IMR-90 (cell line): ENCODE data around the gene SNAPC1. TPM values are rescaled to one million over a fixed set of nuclear protein-coding genes. Genes with fewer than 3 reads are reported as not detected.

ENCODE experiments used
- ATAC-seq: fragments of 200-7000 bp; cut with Tn5 transposase; 2 replicates; pipeline ENCODE4 v1.9.1; 2020; ENCODE audit warnings: low read depth, mild to moderate bottlenecking, moderate library complexity
- BruUV-seq: library from RNA; stranded (reverse); fragments of 400-500 nt; replicated peaks from 2 replicates; lab custom pipeline; 2021; lab: Mats Ljungman, UMichigan
- CTCF ChIA-PET: fragments of 300-600 bp; formaldehyde crosslinking; extraction: SDS; loops from one replicate; lab custom pipeline; 2021; ENCODE audit warnings: antibody characterized with exemption; lab: Yijun Ruan, JAX
- POLR2A ChIA-PET: fragments of 300-600 bp; sonication (Branson Sonifier 250); formaldehyde crosslinking; loops from one replicate; lab custom pipeline; 2022; ENCODE audit warnings: antibody characterized with exemption; ENCODE audit not compliant: unreplicated experiment; lab: Charles Lee
- DNase-seq: peaks from one replicate; pipeline ENCODE4 v3.0.0; 2013
- H2AFZ ChIP-seq: replicated peaks from 2 replicates; pipeline ENCODE3; 2013; ENCODE audit warnings: low read length, mild to moderate bottlenecking; ENCODE audit not compliant: poor library complexity
- H2AK5ac ChIP-seq: 2 replicates; pipeline ENCODE4 v1.6.1; 2013; ENCODE audit warnings: low read depth, low read length, inconsistent platforms
- H2AK9ac ChIP-seq: replicated peaks from 2 replicates; pipeline ENCODE3; 2013; ENCODE audit warnings: mild to moderate bottlenecking, low read depth, low read length, moderate library complexity; ENCODE audit not compliant: poor library complexity
- H2BK120ac ChIP-seq: 2 replicates; pipeline ENCODE4 v1.6.1; 2013; ENCODE audit warnings: low read depth, low read length, inconsistent platforms
- H2BK15ac ChIP-seq: 3 replicates; pipeline ENCODE4 v1.6.1; 2013; ENCODE audit warnings: low read depth, low read length, inconsistent platforms
- H2BK20ac ChIP-seq: 2 replicates; pipeline ENCODE4 v1.6.1; 2013; ENCODE audit warnings: low read depth, mild to moderate bottlenecking, inconsistent platforms, low read length, moderate library complexity
- H2BK5ac ChIP-seq: 2 replicates; pipeline ENCODE4 v1.6.1; 2013; ENCODE audit warnings: mild to moderate bottlenecking, low read depth, low read length, inconsistent platforms; ENCODE audit not compliant: poor library complexity, severe bottlenecking
- H3K14ac ChIP-seq: replicated peaks from 2 replicates; pipeline ENCODE4 v1.6.1; 2013; ENCODE audit warnings: low read depth, low read length, inconsistent platforms
- H3K18ac ChIP-seq: 2 replicates; pipeline ENCODE4 v1.6.1; 2013; ENCODE audit warnings: low read depth, low read length, control low read depth
- H3K23ac ChIP-seq: 2 replicates; pipeline ENCODE4 v1.6.1; 2013; ENCODE audit warnings: low read depth, low read length, inconsistent platforms
- H3K27ac ChIP-seq: 2 replicates; pipeline ENCODE4 v1.5.1; 2013; ENCODE audit warnings: mild to moderate bottlenecking, control low read depth, low read length; ENCODE audit not compliant: insufficient read depth
- H3K27me3 ChIP-seq: 2 replicates; pipeline ENCODE4 v1.6.1; 2013; ENCODE audit warnings: low read length; ENCODE audit not compliant: control insufficient read depth, insufficient read depth
- H3K36me3 ChIP-seq: 2 replicates; pipeline ENCODE4 v1.6.1; 2013; ENCODE audit warnings: low read length, mixed read lengths; ENCODE audit not compliant: control insufficient read depth, insufficient read depth
- H3K4ac ChIP-seq: 2 replicates; pipeline ENCODE4 v1.6.1; 2013; ENCODE audit warnings: low read depth, low read length, inconsistent platforms
- H3K4me1 ChIP-seq: 2 replicates; pipeline ENCODE4 v1.6.1; 2013; ENCODE audit warnings: low read length, mixed read lengths; ENCODE audit not compliant: control insufficient read depth, insufficient read depth
- H3K4me2 ChIP-seq: 2 replicates; pipeline ENCODE4 v1.6.1; 2013; ENCODE audit warnings: low read depth, mild to moderate bottlenecking, control low read depth, low read length, moderate library complexity
- H3K4me3 ChIP-seq: 2 replicates; pipeline ENCODE4 v1.5.1; 2013; ENCODE audit warnings: low read depth, mild to moderate bottlenecking, control low read depth, low read length, moderate library complexity; ENCODE audit not compliant: insufficient read depth
- H3K56ac ChIP-seq: 2 replicates; pipeline ENCODE4 v1.6.1; 2013; ENCODE audit warnings: low read length, inconsistent platforms; ENCODE audit not compliant: insufficient read depth; ENCODE audit errors: extremely low read depth
- H3K79me1 ChIP-seq, 2 experiments: 2 replicates each; pipeline ENCODE4 v1.6.1; 2013; ENCODE audit warnings: low read length in 2 of 2, inconsistent platforms in 1 of 2, low read depth in 1 of 2
- H3K9ac ChIP-seq: 2 replicates; pipeline ENCODE4 v1.6.1; 2013; ENCODE audit warnings: low read depth, low read length, control low read depth
- H3K9me1 ChIP-seq: 2 replicates; pipeline ENCODE4 v1.6.1; 2013; ENCODE audit warnings: low read length, inconsistent platforms; ENCODE audit not compliant: insufficient read depth
- H3K9me3 ChIP-seq: 2 replicates; pipeline ENCODE4 v1.6.1; 2013; ENCODE audit warnings: low read length; ENCODE audit not compliant: control insufficient read depth, insufficient read depth
- H4K20me1 ChIP-seq: 2 replicates; pipeline ENCODE4 v1.6.1; 2013; ENCODE audit warnings: low read length, inconsistent platforms; ENCODE audit not compliant: insufficient read depth
- H4K5ac ChIP-seq: 2 replicates; pipeline ENCODE4 v1.6.1; 2013; ENCODE audit warnings: mild to moderate bottlenecking, low read depth, low read length, control low read depth
- H4K8ac ChIP-seq, 2 experiments: 2 replicates each; pipeline ENCODE4 v1.6.1; 2013; ENCODE audit warnings: low read depth in 2 of 2, low read length in 2 of 2, control low read depth in 1 of 2, inconsistent platforms in 1 of 2
- H4K91ac ChIP-seq: 2 replicates; pipeline ENCODE4 v1.6.1; 2013; ENCODE audit warnings: low read depth, low read length, inconsistent platforms; ENCODE audit not compliant: insufficient read depth
- BHLHE40 ChIP-seq: fragments of 150-350 bp; IDR thresholded peaks from 2 replicates; pipeline ENCODE4 v1.6.1; 2016; ENCODE audit warnings: mild to moderate bottlenecking, low read depth, low read length
- CEBPB ChIP-seq: IDR thresholded peaks from 2 replicates; pipeline ENCODE4 v1.6.1; 2012; ENCODE audit warnings: low read depth, low read length, improper control_type of control experiment
- CHD1 ChIP-seq: IDR thresholded peaks from 2 replicates; pipeline ENCODE4 v1.6.1; 2012; ENCODE audit warnings: low read depth, low read length, improper control_type of control experiment
- MAFK ChIP-seq: IDR thresholded peaks from 2 replicates; pipeline ENCODE4 v1.6.1; 2012; ENCODE audit warnings: low read depth, low read length, improper control_type of control experiment
- MAZ ChIP-seq: IDR thresholded peaks from 2 replicates; pipeline ENCODE4 v1.6.1; 2012; ENCODE audit warnings: low read depth, mild to moderate bottlenecking, low read length, improper control_type of control experiment, moderate library complexity, borderline replicate concordance
- NFE2L2 ChIP-seq: fragments of 150-350 bp; IDR thresholded peaks from 2 replicates; pipeline ENCODE4 v1.6.1; 2016; ENCODE audit warnings: low read depth, mild to moderate bottlenecking, low read length
- POLR2A ChIP-seq: IDR thresholded peaks from 2 replicates; pipeline ENCODE4 v1.6.1; 2012; ENCODE audit warnings: mild to moderate bottlenecking, low read depth, low read length
- RAD21 ChIP-seq: IDR thresholded peaks from 2 replicates; pipeline ENCODE4 v1.6.1; 2012; ENCODE audit warnings: low read length, improper control_type of control experiment
- RCOR1 ChIP-seq: IDR thresholded peaks from 2 replicates; pipeline ENCODE4 v1.6.1; 2012; ENCODE audit warnings: mild to moderate bottlenecking, low read length, improper control_type of control experiment; ENCODE audit not compliant: insufficient replicate concordance
- RFX5 ChIP-seq: IDR thresholded peaks from 2 replicates; pipeline ENCODE4 v1.8.0; 2012; ENCODE audit warnings: low read depth, mild to moderate bottlenecking, low read length, moderate library complexity
- SMC3 ChIP-seq: fragments of 150-350 bp; IDR thresholded peaks from 2 replicates; pipeline ENCODE4 v1.6.1; 2016; ENCODE audit warnings: low read depth, mild to moderate bottlenecking, antibody characterized with exemption, low read length, moderate library complexity
- WGBS, 2 experiments: methylation state at CpG; one replicate each; pipeline versions ENCODE4 v1.1.5 to v1.1.7; 2013; ENCODE audit warnings: missing lambda C conversion rate in 2 of 2; ENCODE audit not compliant: insufficient read length in 1 of 2; ENCODE audit errors: extremely low coverage in 2 of 2; 5-methylcytosine and 5-hydroxymethylcytosine counted together
- dilution Hi-C: fragments of 300-500 bp; cut with HindIII; formaldehyde crosslinking; loops from one replicate; pipeline ENCODE4 v1.14.3; 2018; ENCODE audit warnings: low sequenced_read_pairs; ENCODE audit not compliant: unreplicated experiment
- in situ Hi-C: fragments of 300-500 bp; cut with MboI; formaldehyde crosslinking; loops from 3 replicates; pipeline ENCODE4 v1.14.3; 2019; ENCODE audit warnings: low sequenced_read_pairs, inconsistent platforms, mixed read lengths
- intact Hi-C: fragments of 100-400 bp; cut with micrococcal nuclease; formaldehyde crosslinking; loops from 2 replicates; pipeline ENCODE4 v1.10.0; 2022
- polyA plus RNA-seq, 3 experiments: library from polyadenylated mRNA; depleted of rRNA; stranded (reverse); fragments of >200 nt; gene quantifications; 2 replicates each; pipeline ENCODE4 v1.2.3, GENCODE V29; 2012; ENCODE audit warnings: low replicate concordance in 1 of 3
- total RNA-seq: library from RNA; depleted of rRNA; stranded (reverse); fragments of >200 nt; gene quantifications from 2 replicates; pipeline ENCODE4 v1.2.3, GENCODE V29; 2012
- TF ChIP-seq, protein P1 (sequence below): fragments of 150-350 bp; IDR thresholded peaks from 2 replicates; pipeline ENCODE4 v1.6.1; 2017; ENCODE audit warnings: mild to moderate bottlenecking, antibody characterized with exemption, low read length, low read depth
- TF ChIP-seq, protein P2 (sequence below): fragments of 150-350 bp; IDR thresholded peaks from 2 replicates; pipeline ENCODE4 v1.6.1; 2016; ENCODE audit warnings: low read depth, mild to moderate bottlenecking, low read length, moderate library complexity, borderline replicate concordance
- TF ChIP-seq, protein P3 (sequence below): conservative IDR thresholded peaks from 2 replicates; pipeline ENCODE4 v1.5.1; 2012; ENCODE audit warnings: mild to moderate bottlenecking, low read depth, low read length, improper control_type of control experiment

The SNAPC1 gene
- total and polyA plus RNA-seq, 2 of the 4 experiments (the other 2 are of a cell fraction), result 7.7 to 9.3 TPM

DNA sequence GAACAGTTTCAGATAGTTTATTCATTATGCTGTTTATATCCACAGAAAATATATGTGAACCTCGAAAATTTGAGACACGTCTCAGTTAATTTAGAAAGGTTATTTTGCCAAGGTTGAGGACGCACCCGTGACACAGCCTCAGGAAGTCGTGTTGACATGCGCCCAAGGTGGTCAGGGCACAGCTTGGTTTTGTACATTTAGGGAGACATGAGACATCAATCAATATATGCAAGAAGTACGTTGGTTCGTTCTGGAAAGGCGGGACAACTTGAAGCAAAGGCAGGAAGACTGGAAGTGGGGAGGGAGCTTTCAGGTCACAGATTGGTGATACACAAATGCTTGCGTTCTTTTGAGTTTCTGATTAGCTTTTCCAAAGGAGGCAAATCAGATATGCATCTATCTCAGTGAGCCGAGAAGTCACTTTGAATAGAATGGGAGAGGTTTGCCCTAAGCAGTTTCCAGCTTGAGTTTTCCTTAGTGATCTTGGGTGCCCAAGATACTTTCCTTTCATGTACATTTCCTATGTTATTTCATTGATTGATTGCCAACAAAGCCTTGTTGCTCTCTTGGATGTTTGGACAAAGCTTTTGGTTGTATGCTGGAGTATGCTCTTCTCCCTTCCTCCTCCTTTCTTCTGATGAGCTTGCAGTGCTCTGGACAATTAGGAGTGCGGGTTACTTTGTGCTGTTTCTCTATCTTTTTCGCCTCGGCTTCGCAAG, 3.2 kb downstream of the SNAPC1 start:
- H2BK5ac ChIP-seq, result no peak overlapping the region
- no peaks in the 10 kb centered on the region for H3K27me3 ChIP-seq
- H3K4me3 ChIP-seq, result peak overlapping the region; percentile 6; the same call in 1 of the 2 replicates
- H3K18ac ChIP-seq, result no peak overlapping the region
- H4K20me1 ChIP-seq, result 0 out of 2 replicates have a peak, but pooled peaks cover 4% of the 10 kb centered on the region
- CTCF ChIA-PET, result interaction anchor here (1.4 kb wide), 1 partner anchor 14 kb away, joined by 3 read pairs; no protein-coding TSS in a partner anchor
- H2AFZ ChIP-seq, result no peak overlapping the region
- H4K5ac ChIP-seq, result no peak overlapping the region
- peak overlapping the region; percentile 57; the same call in 1 of the 2 replicates for H3K9ac ChIP-seq
- POLR2A ChIA-PET, result no interaction called here
- no peak overlapping the region for H2BK15ac ChIP-seq
- H4K8ac ChIP-seq, result peak overlapping the region in 1 of 2 experiments; percentile 60; a peak in 2 of 4 replicates
- peak overlapping the region; percentile 72 for H3K23ac ChIP-seq
- peak overlapping the region; percentile 37; the same call in 1 of the 2 replicates for H3K27ac ChIP-seq
- H3K4me1 ChIP-seq, result peaks cover 8% of the 10 kb centered on the region
- H4K91ac ChIP-seq, result no peak overlapping the region
- WGBS, 2 experiments, result 71% methylated on average over 7 of the region's 15 CpGs; no CpG with 5 or more reads in 1 of the 2 experiments
- H3K36me3 ChIP-seq, result peaks cover 9% of the 10 kb centered on the region
- BruUV-seq, result no TSS peak
- H2BK120ac ChIP-seq, result no peak overlapping the region
- dilution Hi-C loops, result no loop called here
- no peak overlapping the region for H2AK9ac ChIP-seq
- peaks cover 24 to 45% of the 10 kb centered on the region in 2 experiments for H3K79me1 ChIP-seq
- no peak for ATAC-seq
- peak overlapping the region; percentile 10 for H3K14ac ChIP-seq
- intact Hi-C loops, result no loop called here
- H3K56ac ChIP-seq, result no peak overlapping the region
- peak overlapping the region; percentile 40 for H3K4me2 ChIP-seq
- H2BK20ac ChIP-seq, result peak overlapping the region; percentile 62; the same call in 1 of the 2 replicates
- H3K4ac ChIP-seq, result peak overlapping the region; percentile 9; the same call in 1 of the 2 replicates
- DNase-seq, result no peak
- in situ Hi-C loops, result no loop called here
- no peaks in the 10 kb centered on the region for H3K9me3 ChIP-seq
- H2AK5ac ChIP-seq, result peak overlapping the region; percentile 10; the same call in 1 of the 2 replicates
- peaks cover 2% of the 10 kb centered on the region; the same call in 1 of the 2 replicates for H3K9me1 ChIP-seq
- TF ChIP-seq, protein P1, sequence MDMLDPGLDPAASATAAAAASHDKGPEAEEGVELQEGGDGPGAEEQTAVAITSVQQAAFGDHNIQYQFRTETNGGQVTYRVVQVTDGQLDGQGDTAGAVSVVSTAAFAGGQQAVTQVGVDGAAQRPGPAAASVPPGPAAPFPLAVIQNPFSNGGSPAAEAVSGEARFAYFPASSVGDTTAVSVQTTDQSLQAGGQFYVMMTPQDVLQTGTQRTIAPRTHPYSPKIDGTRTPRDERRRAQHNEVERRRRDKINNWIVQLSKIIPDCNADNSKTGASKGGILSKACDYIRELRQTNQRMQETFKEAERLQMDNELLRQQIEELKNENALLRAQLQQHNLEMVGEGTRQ, result no peak
- TF ChIP-seq SMC3, result no peak
- TF ChIP-seq CEBPB, result no peak
- TF ChIP-seq BHLHE40, result no peak
- no peak for TF ChIP-seq NFE2L2
- no peak for TF ChIP-seq MAFK
- no peak for TF ChIP-seq POLR2A
- TF ChIP-seq RAD21, result no peak
- no peak for TF ChIP-seq CHD1
- TF ChIP-seq RFX5, result no peak
- TF ChIP-seq, protein P2, sequence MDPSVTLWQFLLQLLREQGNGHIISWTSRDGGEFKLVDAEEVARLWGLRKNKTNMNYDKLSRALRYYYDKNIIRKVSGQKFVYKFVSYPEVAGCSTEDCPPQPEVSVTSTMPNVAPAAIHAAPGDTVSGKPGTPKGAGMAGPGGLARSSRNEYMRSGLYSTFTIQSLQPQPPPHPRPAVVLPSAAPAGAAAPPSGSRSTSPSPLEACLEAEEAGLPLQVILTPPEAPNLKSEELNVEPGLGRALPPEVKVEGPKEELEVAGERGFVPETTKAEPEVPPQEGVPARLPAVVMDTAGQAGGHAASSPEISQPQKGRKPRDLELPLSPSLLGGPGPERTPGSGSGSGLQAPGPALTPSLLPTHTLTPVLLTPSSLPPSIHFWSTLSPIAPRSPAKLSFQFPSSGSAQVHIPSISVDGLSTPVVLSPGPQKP, result no peak
- no peak for TF ChIP-seq MAZ
- TF ChIP-seq RCOR1, result no peak
- TF ChIP-seq, protein P3, sequence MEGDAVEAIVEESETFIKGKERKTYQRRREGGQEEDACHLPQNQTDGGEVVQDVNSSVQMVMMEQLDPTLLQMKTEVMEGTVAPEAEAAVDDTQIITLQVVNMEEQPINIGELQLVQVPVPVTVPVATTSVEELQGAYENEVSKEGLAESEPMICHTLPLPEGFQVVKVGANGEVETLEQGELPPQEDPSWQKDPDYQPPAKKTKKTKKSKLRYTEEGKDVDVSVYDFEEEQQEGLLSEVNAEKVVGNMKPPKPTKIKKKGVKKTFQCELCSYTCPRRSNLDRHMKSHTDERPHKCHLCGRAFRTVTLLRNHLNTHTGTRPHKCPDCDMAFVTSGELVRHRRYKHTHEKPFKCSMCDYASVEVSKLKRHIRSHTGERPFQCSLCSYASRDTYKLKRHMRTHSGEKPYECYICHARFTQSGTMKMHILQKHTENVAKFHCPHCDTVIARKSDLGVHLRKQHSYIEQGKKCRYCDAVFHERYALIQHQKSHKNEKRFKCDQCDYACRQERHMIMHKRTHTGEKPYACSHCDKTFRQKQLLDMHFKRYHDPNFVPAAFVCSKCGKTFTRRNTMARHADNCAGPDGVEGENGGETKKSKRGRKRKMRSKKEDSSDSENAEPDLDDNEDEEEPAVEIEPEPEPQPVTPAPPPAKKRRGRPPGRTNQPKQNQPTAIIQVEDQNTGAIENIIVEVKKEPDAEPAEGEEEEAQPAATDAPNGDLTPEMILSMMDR, result no peak
